GM12878 (cell line): ENCODE data around the gene FSTL4. TPM values are rescaled to one million over a fixed set of nuclear protein-coding genes. Genes with fewer than 3 reads are reported as not detected.

Experiments
- ATAC-seq: fragments of 200-7000 bp; cut with Tn5 transposase; 3 replicates; pipeline ENCODE4 v1.9.1; 2020; ENCODE audit warnings: mild to moderate bottlenecking, moderate library complexity
- BruUV-seq: library from RNA; stranded (reverse); fragments of 400-500 nt; replicated peaks from 2 replicates; lab custom pipeline; 2021; lab: Mats Ljungman, UMichigan
- CTCF ChIA-PET: fragments of 300-600 bp; sonication (Branson Sonifier 250); formaldehyde crosslinking; extraction: SDS; loops from one replicate; lab custom pipeline; 2021; ENCODE audit warnings: inconsistent platforms; lab: Yijun Ruan, JAX
- POLR2A ChIA-PET: fragments of 350-600 bp; formaldehyde crosslinking; extraction: SDS; loops from one replicate; lab custom pipeline; 2021; ENCODE audit warnings: inconsistent platforms; lab: Charles Lee
- RAD21 ChIA-PET: fragments of 300-600 bp; sonication (Branson Sonifier 250); formaldehyde crosslinking; loops from one replicate; lab custom pipeline; 2023; ENCODE audit warnings: antibody characterized with exemption; ENCODE audit not compliant: unreplicated experiment; lab: Charles Lee
- SMC1A ChIA-PET: fragments of 300-600 bp; sonication (Branson Sonifier 250); formaldehyde crosslinking; loops from one replicate; lab custom pipeline; 2023; ENCODE audit not compliant: unreplicated experiment, uncharacterized antibody; lab: Charles Lee
- DNase-seq: peaks from one replicate; pipeline ENCODE4 v3.0.0-alpha.2; 2011; ENCODE audit warnings: low read depth, low spot score
- FAIRE-seq: peaks from 3 replicates; lab custom pipeline; 2011; peaks lifted over from hg19 to GRCh38; lab: Jason Lieb, UNC
- H2AFZ ChIP-seq: 2 replicates; pipeline ENCODE4 v1.6.0; 2011; ENCODE audit warnings: low read depth, low read length, control low read depth; ENCODE audit not compliant: control insufficient read depth
- H3K27ac ChIP-seq: 2 replicates; pipeline ENCODE4 v1.5.1; 2011; ENCODE audit warnings: control low read depth; ENCODE audit not compliant: control insufficient read depth, insufficient read depth
- H3K27me3 ChIP-seq, 2 experiments: replicated peaks in 1 of 2; 2 replicates each; pipeline versions ENCODE4 v1.6.0 to v1.6.1; 2011; ENCODE audit warnings: low read length in 1 of 2; ENCODE audit not compliant: control insufficient read depth in 2 of 2, insufficient read depth in 2 of 2
- H3K36me3 ChIP-seq, 2 experiments: 2 replicates each; pipeline ENCODE4 v1.5.1; 2011; ENCODE audit warnings: low read length in 1 of 2; ENCODE audit not compliant: control insufficient read depth in 2 of 2, insufficient read depth in 2 of 2
- H3K4me1 ChIP-seq: 2 replicates; pipeline ENCODE4 v1.6.1; 2011; ENCODE audit warnings: mild to moderate bottlenecking, low read length, moderate library complexity, mixed read lengths; ENCODE audit not compliant: control insufficient read depth, insufficient read depth
- H3K4me2 ChIP-seq: 2 replicates; pipeline ENCODE4 v1.6.0; 2011; ENCODE audit warnings: control low read depth; ENCODE audit not compliant: control insufficient read depth, insufficient read depth
- H3K4me3 ChIP-seq: fragments of 200-600 bp; sonication (generic); 2 replicates; pipeline ENCODE4 v1.5.1; 2016
- H3K79me2 ChIP-seq: 2 replicates; pipeline ENCODE4 v1.6.0; 2011; ENCODE audit warnings: low read length; ENCODE audit not compliant: control insufficient read depth, insufficient read depth
- H3K9ac ChIP-seq: 2 replicates; pipeline ENCODE4 v1.8.0; 2011; ENCODE audit warnings: low read length, control low read depth, mixed read lengths; ENCODE audit not compliant: control insufficient read depth, insufficient read depth
- H3K9me3 ChIP-seq: replicated peaks from 3 replicates; pipeline ENCODE4 v1.5.1; 2011; ENCODE audit warnings: mild to moderate bottlenecking, low read length; ENCODE audit not compliant: control insufficient read depth, insufficient read depth
- H4K20me1 ChIP-seq: 2 replicates; pipeline ENCODE4 v1.6.0; 2011; ENCODE audit not compliant: control insufficient read depth, insufficient read depth
- BACH1 ChIP-seq: fragments of 450-650 bp; IDR thresholded peaks from 2 replicates; pipeline ENCODE4 v1.6.1; 2017; ENCODE audit warnings: mild to moderate bottlenecking, borderline replicate concordance
- BCL11A ChIP-seq: IDR thresholded peaks from 2 replicates; pipeline ENCODE4 v1.6.1; 2011; ENCODE audit warnings: low read depth, low read length
- CBX3 ChIP-seq: fragments of 200-600 bp; sonication (generic); IDR thresholded peaks from 2 replicates; pipeline ENCODE4 v1.6.1; 2016; ENCODE audit warnings: low read depth, borderline replicate concordance
- CTCF ChIP-seq, 3 experiments: IDR thresholded peaks in 2 of 3; conservative IDR thresholded peaks in 1 of 3; 2 replicates each; pipeline ENCODE4 v1.5.1; 2011; ENCODE audit warnings: low read depth in 3 of 3, low read length in 3 of 3, mild to moderate bottlenecking in 3 of 3, control low read depth in 2 of 3, moderate library complexity in 2 of 3, inconsistent platforms in 1 of 3, mixed read lengths in 1 of 3; ENCODE audit not compliant: control insufficient read depth in 2 of 3, insufficient read depth in 1 of 3; ENCODE audit errors: extremely low read depth in 1 of 3
- EED ChIP-seq: sonication (generic); IDR thresholded peaks from 2 replicates; pipeline ENCODE4 v1.6.1; 2016; ENCODE audit warnings: antibody characterized with exemption, low read depth
- EZH2 ChIP-seq: IDR thresholded peaks from 2 replicates; pipeline ENCODE4 v1.6.1; 2012; ENCODE audit warnings: low read depth, mild to moderate bottlenecking, control low read depth, inconsistent platforms, low read length, borderline replicate concordance; ENCODE audit not compliant: control insufficient read depth
- JUND ChIP-seq: IDR thresholded peaks from 2 replicates; pipeline ENCODE4 v1.6.1; 2012; ENCODE audit warnings: low read depth, mild to moderate bottlenecking, low read length, improper control_type of control experiment, moderate library complexity
- NFXL1 ChIP-seq: fragments of 450-650 bp; IDR thresholded peaks from 2 replicates; pipeline ENCODE4 v1.6.1; 2017; ENCODE audit warnings: antibody characterized with exemption, mild to moderate bottlenecking, borderline replicate concordance
- PAX5 ChIP-seq: IDR thresholded peaks from 2 replicates; pipeline ENCODE4 v1.6.1; 2011; ENCODE audit warnings: low read depth, low read length, borderline replicate concordance
- POLR2A ChIP-seq: IDR thresholded peaks from 2 replicates; pipeline ENCODE4 v1.6.1; 2011; ENCODE audit warnings: low read depth, mild to moderate bottlenecking, low read length
- POLR2AphosphoS5 ChIP-seq: IDR thresholded peaks from 2 replicates; pipeline ENCODE4 v1.6.1; 2011; ENCODE audit warnings: mild to moderate bottlenecking, low read length, inconsistent platforms
- POU2F2 ChIP-seq: IDR thresholded peaks from 3 replicates; pipeline ENCODE4 v1.6.1; 2011; ENCODE audit warnings: low read depth, mild to moderate bottlenecking, low read length, borderline replicate concordance
- RBBP5 ChIP-seq: fragments of 200-600 bp; sonication (generic); conservative IDR thresholded peaks from 2 replicates; pipeline ENCODE4 v1.6.1; 2016
- RUNX3 ChIP-seq: IDR thresholded peaks from 2 replicates; pipeline ENCODE4 v1.6.1; 2012; ENCODE audit warnings: low read length, inconsistent platforms
- SRF ChIP-seq, 2 experiments: IDR thresholded peaks; 2 replicates each; pipeline ENCODE4 v1.6.1; 2011; ENCODE audit warnings: low read depth in 2 of 2, low read length in 2 of 2, mild to moderate bottlenecking in 1 of 2, moderate library complexity in 1 of 2
- STAT3 ChIP-seq: IDR thresholded peaks from 2 replicates; pipeline ENCODE4 v1.6.1; 2011; ENCODE audit warnings: low read depth, low read length, improper control_type of control experiment
- SUPT20H ChIP-seq: IDR thresholded peaks from 2 replicates; pipeline ENCODE4 v1.6.1; 2011; ENCODE audit warnings: low read depth, mild to moderate bottlenecking, low read length, moderate library complexity, borderline replicate concordance; ENCODE audit not compliant: control insufficient read depth
- SUZ12 ChIP-seq: fragments of 200-600 bp; sonication (generic); IDR thresholded peaks from one replicate; pipeline ENCODE4 v1.6.1; 2018; ENCODE audit warnings: antibody characterized with exemption, mild to moderate bottlenecking; ENCODE audit not compliant: unreplicated experiment
- TCF3 ChIP-seq: IDR thresholded peaks from 2 replicates; pipeline ENCODE4 v1.6.1; 2012; ENCODE audit warnings: low read depth, mild to moderate bottlenecking, low read length, borderline replicate concordance; ENCODE audit not compliant: insufficient read depth
- ZNF687 ChIP-seq: fragments of 450-650 bp; IDR thresholded peaks from 2 replicates; pipeline ENCODE4 v1.6.1; 2017; ENCODE audit warnings: mild to moderate bottlenecking, moderate library complexity
- WGBS: methylation state at CpG from one replicate; pipeline ENCODE4 v1.1.6; 2016; ENCODE audit warnings: low lambda C conversion rate; ENCODE audit not compliant: insufficient replicate concordance, insufficient coverage; ENCODE audit errors: missing lambda C conversion rate; 5-methylcytosine and 5-hydroxymethylcytosine counted together
- in situ Hi-C: fragments of 300-500 bp; cut with MboI; formaldehyde crosslinking; loops from 9 replicates; pipeline ENCODE4 v1.14.3; 2018; ENCODE audit warnings: mixed read lengths
- intact Hi-C: fragments of 100-400 bp; cut with micrococcal nuclease; formaldehyde crosslinking; loops from one replicate; pipeline ENCODE4 v1.14.2; 2022; ENCODE audit not compliant: unreplicated experiment
- polyA plus RNA-seq, 11 experiments: library from polyadenylated mRNA; depleted of rRNA in 4 of 11; unstranded in 6 of 11; stranded (reverse) in 5 of 11; fragments of >200 nt; fragmentation: Nextera tagmentation in 4 of 11; fragmentation: Illumina TruSeq in 1 of 11; extraction: Ambion mirVana in 4 of 11; extraction: Trizol in 1 of 11; gene quantifications; 1 replicate in 1 of 11; 2 replicates in 10 of 11; pipeline versions ENCODE4 v1.2.1 to v1.2.3, GENCODE V29; 2011 to 2016; ENCODE audit warnings: inconsistent platforms in 2 of 11, missing spikeins in 2 of 11, low read depth in 1 of 11
- total RNA-seq, 4 experiments: library from RNA; depleted of rRNA in 3 of 4; stranded (reverse); fragments of >200 nt in 3 of 4; fragmentation: Illumina TruSeq in 1 of 4; extraction: Trizol in 1 of 4; gene quantifications; 2 replicates each; pipeline versions ENCODE4 v1.2.1 to v1.2.3, GENCODE V29; 2013 to 2021

Gene FSTL4
- total and polyA plus RNA-seq, 10 of the 15 experiments (the other 5 are each of a cell fraction or from before 2014, with no cell fraction given): 0.01 to 0.79 (median 0.21) TPM; not detected in 6

- peak; percentile 35 for FAIRE-seq
- RAD21 ChIA-PET: interaction anchor here (1.0 to 1.8 kb wide), 3 partner anchors 23 to 131 kb away, joined by 4 to 5 read pairs (median 4); no protein-coding TSS in a partner anchor
- peak; percentile 48 for ATAC-seq
- intact Hi-C loops (no loop called here), in situ Hi-C loops (no loop called here)
- H3K9me3 ChIP-seq: no peaks in the 10 kb centered on the region; the same call in 2 of the 3 replicates
- no peak overlapping the region for H3K9ac ChIP-seq
- H3K27me3 ChIP-seq: no peaks in the 10 kb centered on the region
- peaks cover 44% of the 10 kb centered on the region for H3K4me1 ChIP-seq
- WGBS: 10% methylated on average over 7 of the region's 7 CpGs
- 0 out of 2 replicates have a peak overlapping the region, but pooled peaks have one; percentile 6 for H3K27ac ChIP-seq
- peak overlapping the region; percentile 46 for H3K4me2 ChIP-seq
- SMC1A ChIA-PET: interaction anchor here (0.6 to 1.1 kb wide), 5 partner anchors 9 to 134 kb away, joined by 3 to 4 read pairs (median 3); no protein-coding TSS in a partner anchor
- H3K4me3 ChIP-seq: no peak overlapping the region
- H2AFZ ChIP-seq: peak overlapping the region; percentile 75
- H3K79me2 ChIP-seq: no peaks in the 10 kb centered on the region
- CTCF ChIA-PET: interaction anchor here (0.6 to 2.2 kb wide), 6 partner anchors 21 to 152 kb away, joined by 3 to 9 read pairs (median 3); no protein-coding TSS in a partner anchor
- BruUV-seq: no TSS peak
- no peak for DNase-seq
- H3K36me3 ChIP-seq: no peaks in the 10 kb centered on the region
- POLR2A ChIA-PET: no interaction called here
- H4K20me1 ChIP-seq: no peaks in the 10 kb centered on the region
- no peak for TF ChIP-seq BCL11A
- TF ChIP-seq SRF (IDR thresholded peaks at IDR 0.05; ENCODE audit: low read depth in 2 of 2, low read length in 2 of 2): no peak
- no peak for TF ChIP-seq POU2F2
- peak in 1 of 3 experiments; percentile 19; a peak in 1 of 6 replicates for TF ChIP-seq CTCF (IDR thresholded peaks at IDR 0.05 in 2 of 3, conservative IDR thresholded peaks at IDR 0.05 in 1 of 3; ENCODE audit: control insufficient read depth in 2 of 3, extremely low read depth in 1 of 3, insufficient read depth in 1 of 3, low read depth in 3 of 3, low read length in 3 of 3)
- 0 out of 2 replicates have a peak, but pooled peaks have one; percentile 26 for TF ChIP-seq ZNF687
- TF ChIP-seq EZH2: no peak
- no peak for TF ChIP-seq BACH1
- peak; percentile 51 for TF ChIP-seq RUNX3
- TF ChIP-seq CBX3: no peak
- TF ChIP-seq NFXL1: no peak
- TF ChIP-seq STAT3: no peak
- no peak for TF ChIP-seq POLR2AphosphoS5
- no peak for TF ChIP-seq JUND
- peak; percentile 23; the same call in 1 of the 2 replicates for TF ChIP-seq PAX5
- TF ChIP-seq EED: no peak
- TF ChIP-seq POLR2A: peak; percentile 23; the same call in 1 of the 2 replicates
- no peak for TF ChIP-seq SUZ12
- no peak for TF ChIP-seq RBBP5
- no peak for TF ChIP-seq TCF3
- no peak for TF ChIP-seq SUPT20H
These were observed 368.1 kb downstream of the FSTL4 start for GRCh38 chr5:133244242-133244641.
